NOMO-1 treated with DMSO at 0.1 percent for 48 hours (cell line): ENCODE data around the gene SPATA19.

Experiments used
- DNase-seq: peaks from one replicate; lab custom pipeline; 2025; ENCODE audit not compliant: unreplicated experiment; lab: John Stamatoyannopoulos, UW

Gene SPATA19

GRCh38 chr11:133835593-133836548, 9.4 kb downstream of the SPATA19 start:
- DNase-seq, result no peak

- DNase-seq, result peak; percentile 40
Measured at GRCh38 chr11:133834682-133835592, 10.4 kb downstream of the SPATA19 start.

- DNase-seq, result no peak
Measured at GRCh38 chr11:133833898-133834681, 11.2 kb downstream of the SPATA19 start.

- no peak for DNase-seq
Measured at GRCh38 chr11:133832991-133833897, 12.1 kb downstream of the SPATA19 start.

GRCh38 chr11:133832096-133832990, 13.0 kb downstream of the SPATA19 start:
- DNase-seq, result no peak

GRCh38 chr11:133830931-133831907, 14.1 kb downstream of the SPATA19 start:
- DNase-seq, result no peak

GRCh38 chr11:133829566-133829965, 15.7 kb downstream of the SPATA19 start:
- DNase-seq, result no peak

- no peak for DNase-seq
Measured at GRCh38 chr11:133828871-133829270, 16.4 kb downstream of the SPATA19 start.

- DNase-seq, result no peak
Measured at GRCh38 chr11:133827556-133827955, 17.8 kb downstream of the SPATA19 start.

- no peak for DNase-seq
Measured at GRCh38 chr11:133826866-133827265, 18.4 kb downstream of the SPATA19 start.

GRCh38 chr11:133825666-133826065, 19.6 kb downstream of the SPATA19 start:
- no peak for DNase-seq

- no peak for DNase-seq
Measured at GRCh38 chr11:133825156-133825555, 20.2 kb downstream of the SPATA19 start.

- no peak for DNase-seq
Measured at GRCh38 chr11:133824593-133824992, 20.7 kb downstream of the SPATA19 start.

- no peak for DNase-seq
Measured at GRCh38 chr11:133823614-133824013, 21.7 kb downstream of the SPATA19 start.

- no peak for DNase-seq
Measured at GRCh38 chr11:133823211-133823610, 22.1 kb downstream of the SPATA19 start.

GRCh38 chr11:133821776-133822175, 23.5 kb downstream of the SPATA19 start:
- DNase-seq, result peak; percentile 31

- DNase-seq, result no peak
Measured at GRCh38 chr11:133819746-133820315, 25.5 kb downstream of the SPATA19 start.
